ES-I3 (cell line): ENCODE results near the gene TENT4A.

ENCODE experiments used
- H3K36me3 ChIP-seq: 2 replicates; pipeline ENCODE4 v1.6.1; 2013; ENCODE audit warnings: mild to moderate bottlenecking, low read length, control low read depth, moderate library complexity; ENCODE audit not compliant: insufficient read depth
- H3K4me1 ChIP-seq: 2 replicates; pipeline ENCODE4 v1.6.1; 2013; ENCODE audit warnings: mild to moderate bottlenecking, control low read depth, low read length; ENCODE audit not compliant: insufficient read depth
- H3K9ac ChIP-seq: 2 replicates; pipeline ENCODE4 v1.6.1; 2013; ENCODE audit warnings: low read depth, mild to moderate bottlenecking, low read length, moderate library complexity
- H3K9me3 ChIP-seq: 2 replicates; pipeline ENCODE4 v1.6.1; 2013; ENCODE audit warnings: mild to moderate bottlenecking, low read length, moderate library complexity; ENCODE audit not compliant: control insufficient read depth, insufficient read depth

Gene TENT4A

DNA sequence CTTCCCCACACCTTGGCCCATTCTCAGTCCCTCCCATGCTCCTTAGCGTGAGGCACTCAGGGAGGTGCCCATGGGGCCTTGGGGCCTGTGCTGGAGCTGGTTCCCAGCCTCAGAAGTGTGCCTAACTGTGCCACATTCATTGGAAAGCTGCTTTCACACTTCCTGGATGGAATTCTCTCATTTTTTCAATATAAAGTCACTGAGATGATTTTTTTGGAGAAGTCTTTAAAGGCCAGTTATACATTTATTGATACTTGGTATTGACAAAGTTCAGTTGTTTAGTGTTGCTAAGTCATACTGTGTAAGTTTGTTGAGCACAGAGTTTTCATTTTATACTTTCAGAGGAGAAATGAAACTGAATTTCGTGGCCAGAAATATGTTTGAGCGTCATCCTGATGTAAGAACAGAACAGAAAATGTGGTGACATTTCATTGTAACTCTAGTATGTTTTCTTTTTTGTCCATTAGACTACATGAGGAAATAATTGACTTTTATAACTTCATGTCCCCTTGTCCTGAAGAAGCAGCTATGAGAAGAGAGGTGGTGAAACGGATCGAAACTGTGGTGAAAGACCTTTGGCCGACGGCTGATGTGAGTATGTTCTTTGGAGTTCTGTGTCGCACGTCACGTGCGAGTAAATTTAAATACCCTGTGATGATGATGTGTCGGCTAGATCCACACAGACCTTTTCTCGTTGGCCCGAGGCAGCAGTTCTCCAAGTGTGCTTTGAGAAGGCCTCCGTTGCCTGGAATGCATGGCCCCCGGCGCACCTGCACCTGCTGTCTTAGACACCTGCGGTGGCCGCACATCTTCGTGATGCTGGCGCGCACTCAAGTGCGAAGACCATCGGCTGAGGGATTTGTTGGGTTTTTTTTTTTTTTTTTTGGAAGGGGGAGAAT lies 24.1 kb downstream of the TENT4A start:
- H3K4me1 ChIP-seq: peaks cover 6% of the 10 kb centered on the region; the same call in 1 of the 2 replicates
- no peak overlapping the region for H3K9ac ChIP-seq
- H3K36me3 ChIP-seq: peaks cover 13% of the 10 kb centered on the region
- no peaks in the 10 kb centered on the region for H3K9me3 ChIP-seq

DNA sequence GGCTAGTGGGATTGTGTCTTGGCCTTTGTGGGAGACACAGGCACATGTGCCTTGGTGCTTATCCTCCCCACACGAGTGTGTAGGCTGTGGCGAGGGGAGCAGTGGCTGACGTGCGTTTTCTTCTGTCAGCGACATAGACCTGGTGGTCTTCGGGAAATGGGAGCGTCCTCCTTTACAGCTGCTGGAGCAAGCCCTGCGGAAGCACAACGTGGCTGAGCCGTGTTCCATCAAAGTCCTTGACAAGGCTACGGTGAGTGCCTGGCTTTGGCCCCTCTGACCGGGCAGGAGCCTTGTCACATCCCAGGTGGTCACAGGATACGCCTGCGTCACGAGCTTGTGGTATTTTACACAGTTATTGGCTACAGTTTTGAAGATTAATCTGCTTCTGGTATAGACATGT lies 26.4 kb downstream of the TENT4A start:
- Histone ChIP-seq H3K9me3 (no peaks in the 10 kb centered on the region), H3K4me1 (no peaks in the 10 kb centered on the region), H3K36me3 (peaks cover 13% of the 10 kb centered on the region), H3K9ac (no peak overlapping the region)

DNA sequence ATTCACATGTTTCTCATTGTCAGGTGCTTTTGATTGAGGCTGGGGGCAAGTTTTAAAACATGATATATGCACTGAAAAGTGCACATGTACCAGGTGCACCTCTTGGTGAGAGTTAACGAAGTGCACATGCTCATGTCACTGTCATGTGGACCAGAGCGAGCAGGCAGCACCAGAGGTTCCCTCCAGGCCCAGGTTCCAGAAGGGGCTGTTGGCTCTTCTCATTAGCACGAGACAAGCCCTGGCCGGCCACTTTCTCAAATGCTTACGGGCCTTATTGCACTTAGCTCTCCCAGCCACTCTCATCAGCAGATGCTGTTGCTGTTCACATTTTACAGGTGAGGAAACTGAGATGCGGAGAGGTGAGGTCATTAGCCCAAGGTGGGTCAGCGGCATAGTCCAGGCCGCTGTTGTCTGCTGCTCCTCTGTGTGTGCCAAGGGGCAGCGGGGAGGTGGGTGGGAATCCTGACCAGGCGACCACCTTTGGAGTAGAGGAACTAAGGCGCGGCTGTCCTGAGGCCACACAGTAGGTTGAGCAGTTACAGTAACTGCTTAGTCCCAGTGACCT lies 27.4 kb downstream of the TENT4A start:
- H3K36me3 ChIP-seq: peaks cover 13% of the 10 kb centered on the region
- H3K9me3 ChIP-seq: no peaks in the 10 kb centered on the region
- no peak overlapping the region for H3K9ac ChIP-seq
- H3K4me1 ChIP-seq: no peaks in the 10 kb centered on the region

DNA sequence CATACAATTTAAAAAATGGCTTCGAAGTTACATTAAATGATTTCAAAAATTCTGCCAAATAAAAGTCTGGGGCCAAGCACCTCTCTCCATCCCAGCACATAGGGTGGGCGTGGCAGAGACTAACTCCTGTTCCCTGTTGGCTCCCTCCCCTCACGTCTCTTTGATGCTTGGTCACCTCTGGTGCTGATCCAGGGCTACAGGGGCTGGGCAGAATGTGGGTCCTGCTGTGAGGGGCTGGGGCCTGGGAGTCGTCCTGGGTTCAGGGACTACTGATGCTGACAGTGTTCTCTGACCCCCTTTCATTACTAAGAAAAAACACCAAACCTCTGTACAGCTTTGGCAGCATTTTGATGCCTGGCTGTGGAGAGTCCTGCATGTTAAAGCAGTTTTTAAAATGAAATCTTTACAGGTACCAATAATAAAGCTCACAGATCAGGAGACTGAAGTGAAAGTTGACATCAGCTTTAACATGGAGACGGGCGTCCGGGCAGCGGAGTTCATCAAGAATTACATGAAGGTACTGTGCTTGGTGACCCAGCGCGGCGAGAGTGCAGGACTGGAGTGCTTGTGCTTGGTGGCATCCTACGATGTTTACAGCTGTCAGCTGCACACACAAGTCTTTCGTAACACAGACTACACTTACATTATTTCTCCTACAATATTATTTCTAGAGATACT lies 29.0 kb downstream of the TENT4A start:
- Histone ChIP-seq H3K36me3 (peaks cover 16% of the 10 kb centered on the region), H3K9ac (no peak overlapping the region), H3K4me1 (no peaks in the 10 kb centered on the region), H3K9me3 (no peaks in the 10 kb centered on the region)

DNA sequence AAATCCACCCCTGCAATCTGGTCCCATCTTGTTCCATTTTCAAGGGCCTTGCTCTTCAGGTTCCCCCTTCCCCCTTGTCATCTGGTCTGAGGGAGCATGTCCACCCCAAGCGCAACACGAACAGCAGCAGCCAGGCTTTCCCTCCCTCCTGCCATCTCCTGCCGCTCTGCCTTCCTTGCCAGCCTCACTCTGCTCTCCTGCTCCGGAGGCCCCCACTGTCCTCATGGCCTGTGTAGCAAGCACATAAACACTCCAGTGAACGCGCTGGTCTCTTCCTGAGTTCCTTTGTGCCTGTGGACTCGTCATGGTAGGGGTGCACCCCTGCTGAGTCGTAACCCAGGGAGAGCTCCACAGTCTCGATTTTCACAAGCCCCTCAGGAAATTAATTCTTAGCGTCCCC lies 29.9 kb downstream of the TENT4A start:
- Histone ChIP-seq H3K9ac (no peak overlapping the region), H3K4me1 (no peaks in the 10 kb centered on the region), H3K36me3 (peaks cover 16% of the 10 kb centered on the region), H3K9me3 (no peaks in the 10 kb centered on the region)

DNA sequence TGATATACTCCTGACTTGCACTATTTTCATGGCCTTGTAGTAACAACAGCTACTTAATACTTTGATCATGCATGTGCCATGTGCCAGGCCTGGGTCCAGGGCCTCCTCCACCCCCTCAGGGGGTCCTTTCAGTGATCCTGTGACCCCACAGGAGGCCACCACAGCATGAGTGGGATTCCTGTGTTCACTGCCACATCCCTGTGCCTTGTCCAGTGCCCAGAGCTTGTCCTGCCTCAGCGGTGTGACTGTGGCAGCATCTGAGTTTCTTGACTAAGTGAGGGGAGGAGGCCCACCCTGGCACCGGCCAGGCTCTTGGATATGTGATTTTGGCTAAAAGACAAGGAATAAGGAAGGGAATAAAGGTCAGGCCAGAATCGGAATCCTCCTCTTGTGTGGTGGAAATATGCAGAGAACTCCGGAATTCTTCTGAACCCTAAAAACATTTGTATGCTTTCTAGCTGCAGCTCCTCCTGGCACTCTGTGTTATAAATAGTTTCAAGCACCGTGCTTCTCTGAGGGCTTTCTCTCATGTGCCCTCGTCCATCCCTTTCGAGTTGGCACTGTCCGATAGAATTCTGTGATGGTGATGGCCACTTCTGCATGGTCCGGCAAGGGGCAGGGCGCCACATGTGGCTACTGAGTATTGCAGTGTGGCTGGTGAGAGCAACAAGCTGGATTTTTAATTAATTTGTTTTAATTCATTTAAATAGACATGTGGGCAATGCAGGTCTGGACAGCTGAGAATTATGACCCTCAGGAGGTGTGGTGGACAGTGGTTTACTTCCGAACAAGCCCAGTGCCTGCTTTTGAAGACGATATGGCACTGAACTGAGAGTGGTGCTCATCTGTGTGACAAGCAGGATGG lies 31.8 kb downstream of the TENT4A start:
- Histone ChIP-seq H3K9ac (no peak overlapping the region), H3K9me3 (no peaks in the 10 kb centered on the region), H3K4me1 (no peaks in the 10 kb centered on the region), H3K36me3 (peaks cover 8% of the 10 kb centered on the region)

DNA sequence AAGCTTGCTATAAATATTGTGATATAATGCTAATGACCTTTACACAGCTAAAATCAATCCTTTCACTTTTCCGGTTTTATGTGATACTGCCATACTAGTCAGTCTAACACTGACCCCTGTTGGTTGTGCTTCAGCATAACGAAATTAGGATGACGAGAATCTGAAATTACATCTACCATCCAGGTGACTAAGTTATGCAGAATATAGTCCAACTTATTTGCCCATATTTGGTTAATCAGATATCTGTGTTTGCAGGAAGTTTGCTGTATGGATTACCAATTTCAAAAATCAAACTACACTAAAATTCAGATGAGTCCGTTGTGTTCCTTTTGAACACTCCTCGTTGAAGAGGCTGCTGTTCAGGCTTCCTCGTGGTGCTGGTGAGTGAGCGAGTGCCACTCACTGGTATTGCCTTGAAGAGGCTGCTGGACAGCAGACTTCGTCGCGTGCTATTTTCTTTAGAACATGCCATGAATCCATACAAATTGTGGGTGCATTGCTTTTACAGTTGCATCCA lies 32.5 kb downstream of the TENT4A start:
- H3K9ac ChIP-seq: no peak overlapping the region
- H3K36me3 ChIP-seq: peaks cover 9% of the 10 kb centered on the region
- H3K4me1 ChIP-seq: no peaks in the 10 kb centered on the region
- no peaks in the 10 kb centered on the region for H3K9me3 ChIP-seq

DNA sequence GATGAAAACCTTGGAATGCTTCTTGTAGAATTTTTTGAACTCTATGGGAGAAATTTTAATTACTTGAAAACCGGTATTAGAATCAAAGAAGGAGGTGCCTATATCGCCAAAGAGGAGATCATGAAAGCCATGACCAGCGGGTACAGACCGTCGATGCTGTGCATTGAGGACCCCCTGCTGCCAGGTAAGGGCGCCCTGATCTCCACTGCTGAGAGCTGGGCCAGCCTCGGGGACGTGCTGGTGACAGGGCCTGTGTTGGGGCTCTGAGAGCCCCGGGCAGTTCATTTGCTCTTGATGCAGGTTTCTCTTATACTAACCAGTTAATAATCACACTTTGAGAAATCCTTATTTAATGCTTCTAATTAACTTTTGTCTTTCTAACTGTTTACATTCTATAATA lies 33.0 kb downstream of the TENT4A start:
- peaks cover 12% of the 10 kb centered on the region for H3K36me3 ChIP-seq
- no peaks in the 10 kb centered on the region for H3K9me3 ChIP-seq
- H3K4me1 ChIP-seq: no peaks in the 10 kb centered on the region
- no peak overlapping the region for H3K9ac ChIP-seq

DNA sequence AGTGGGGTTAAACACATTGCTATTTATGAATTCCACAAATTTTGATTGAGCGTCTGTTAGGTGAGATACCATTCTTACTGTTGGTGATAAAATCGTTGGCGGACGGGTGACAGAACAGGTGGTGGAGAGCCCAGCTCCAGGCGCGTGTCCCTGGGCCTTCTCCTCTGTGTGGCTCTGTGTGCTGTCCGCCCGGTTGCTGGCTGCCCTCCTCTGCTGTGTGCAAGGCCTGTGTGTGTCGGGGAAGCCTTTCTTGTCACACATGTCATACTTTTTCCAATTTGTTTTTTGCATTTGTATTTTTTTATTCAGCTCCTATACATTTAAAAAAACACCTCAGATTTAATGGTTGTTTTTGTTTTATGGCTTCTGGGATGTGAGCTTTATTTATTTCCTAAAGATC lies 33.9 kb downstream of the TENT4A start:
- peaks cover 16% of the 10 kb centered on the region for H3K36me3 ChIP-seq
- no peaks in the 10 kb centered on the region for H3K9me3 ChIP-seq
- H3K4me1 ChIP-seq: no peaks in the 10 kb centered on the region
- no peak overlapping the region for H3K9ac ChIP-seq

DNA sequence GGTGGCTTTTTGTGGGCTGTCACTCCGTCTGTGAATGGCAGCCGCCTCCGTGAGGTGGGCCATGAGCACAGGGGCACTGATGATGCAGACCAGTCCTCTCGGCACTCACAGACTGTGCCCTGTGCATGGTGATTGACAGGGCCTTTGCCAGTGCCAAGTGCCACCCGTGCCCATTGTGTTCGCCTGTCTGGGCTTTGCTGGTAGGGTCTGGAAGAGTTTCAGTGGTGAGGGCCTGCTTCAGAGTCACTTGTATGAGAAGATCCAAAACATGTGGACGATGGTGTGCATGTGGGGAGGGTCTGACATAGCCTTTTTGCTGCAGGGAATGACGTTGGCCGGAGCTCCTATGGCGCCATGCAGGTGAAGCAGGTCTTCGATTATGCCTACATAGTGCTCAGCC lies 34.9 kb downstream of the TENT4A start:
- H3K9me3 ChIP-seq: no peaks in the 10 kb centered on the region
- no peak overlapping the region for H3K9ac ChIP-seq
- H3K4me1 ChIP-seq: no peaks in the 10 kb centered on the region
- H3K36me3 ChIP-seq: peaks cover 21% of the 10 kb centered on the region

DNA sequence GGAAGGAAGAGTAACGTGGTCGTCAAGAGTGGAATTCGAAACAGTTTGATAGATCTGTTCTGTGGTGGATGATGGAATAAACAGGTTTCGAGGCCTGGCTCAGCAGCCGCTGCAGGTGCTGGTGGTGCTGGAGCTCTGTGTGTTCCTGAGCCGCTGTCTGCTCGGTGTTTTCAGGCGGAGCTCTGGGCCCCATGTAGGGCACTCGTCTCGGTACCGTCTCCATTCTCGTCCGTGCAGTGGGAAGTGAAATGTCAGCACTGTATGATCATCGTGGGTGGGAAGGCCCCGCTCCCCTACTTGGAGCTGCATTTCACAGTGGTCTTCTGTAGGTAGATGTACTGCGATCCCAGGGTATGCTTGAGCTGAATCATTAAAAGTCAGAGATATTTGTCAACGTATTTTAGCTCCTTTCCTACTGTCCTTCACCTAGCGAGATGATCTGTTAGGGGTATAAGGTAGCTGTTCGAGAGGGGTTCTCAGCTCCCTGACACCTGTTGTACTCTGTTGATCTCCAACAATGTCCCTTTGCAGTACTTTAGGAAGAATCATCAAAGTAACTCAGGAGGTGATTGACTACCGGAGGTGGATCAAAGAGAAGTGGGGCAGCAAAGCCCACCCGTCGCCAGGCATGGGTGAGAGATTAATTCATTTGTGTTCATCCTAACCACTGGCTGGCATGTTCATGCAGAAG lies 35.9 kb downstream of the TENT4A start:
- Histone ChIP-seq H3K4me1 (no peaks in the 10 kb centered on the region), H3K9ac (no peak overlapping the region), H3K9me3 (no peaks in the 10 kb centered on the region), H3K36me3 (peaks cover 28% of the 10 kb centered on the region)

DNA sequence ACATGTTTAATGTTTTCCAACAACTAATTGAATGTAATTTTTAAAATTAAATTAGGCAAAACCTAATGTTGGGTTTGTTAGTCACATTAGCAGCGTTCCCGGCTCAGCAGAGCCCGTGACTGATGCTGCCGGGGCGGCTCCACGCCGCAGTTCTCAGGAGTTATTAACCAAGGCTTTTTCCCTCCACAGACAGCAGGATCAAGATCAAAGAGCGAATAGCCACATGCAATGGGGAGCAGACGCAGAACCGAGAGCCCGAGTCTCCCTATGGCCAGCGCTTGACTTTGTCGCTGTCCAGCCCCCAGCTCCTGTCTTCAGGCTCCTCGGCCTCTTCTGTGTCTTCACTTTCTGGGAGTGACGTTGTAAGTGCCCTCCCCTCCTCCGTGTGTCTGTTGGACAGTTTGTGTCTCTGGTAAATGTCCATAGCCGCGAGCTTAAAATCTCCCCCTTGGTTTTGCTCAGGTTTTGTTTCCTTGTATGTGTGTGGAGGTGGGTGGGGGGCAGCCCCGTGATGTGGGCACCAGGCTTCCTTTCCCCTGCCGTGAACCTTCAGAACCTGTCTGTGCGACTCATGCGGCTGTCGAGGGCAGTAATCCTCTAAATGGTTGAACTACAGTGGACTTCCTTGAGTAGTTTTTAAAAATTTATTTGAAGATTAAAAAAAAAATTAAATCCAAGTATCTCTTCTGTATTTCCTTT lies 37.1 kb downstream of the TENT4A start:
- H3K36me3 ChIP-seq: peaks cover 32% of the 10 kb centered on the region
- H3K4me1 ChIP-seq: no peaks in the 10 kb centered on the region
- H3K9ac ChIP-seq: no peak overlapping the region
- no peaks in the 10 kb centered on the region for H3K9me3 ChIP-seq
